ENCODE data around the gene NKAP.

GRCh38 chrX:119885554-119886428 lies 57.8 kb downstream of the NKAP start:
- TF ChIP-seq EP300 (IDR thresholded peaks at IDR 0.05): no peak
- no peak for TF ChIP-seq CTCF (IDR thresholded peaks at IDR 0.05)
- TF ChIP-seq POLR2A (IDR thresholded peaks at IDR 0.05): no peak

Data from tibial nerve (tissue), 4 donors.